Osteoblast (primary cell): ENCODE measurements around the gene EFHD2. TPM values are rescaled to one million over a fixed set of nuclear protein-coding genes. Genes with fewer than 3 reads are reported as not detected.

Source experiments
- DNase-seq: peaks from one replicate; pipeline ENCODE4 v3.0.0; 2011; ENCODE audit warnings: low spot score, mixed read lengths; ENCODE audit not compliant: insufficient read length; ENCODE audit errors: missing footprints
- H2AFZ ChIP-seq: 2 replicates; pipeline ENCODE4 v1.6.0; 2011; ENCODE audit warnings: mild to moderate bottlenecking, low read length
- H3K27ac ChIP-seq: 2 replicates; pipeline ENCODE4 v1.5.1; 2011; ENCODE audit warnings: mild to moderate bottlenecking, low read depth, low read length, moderate library complexity
- H3K27me3 ChIP-seq: 2 replicates; pipeline ENCODE4 v1.6.0; 2012; ENCODE audit warnings: mild to moderate bottlenecking, control low read depth, inconsistent platforms, low read length, moderate library complexity; ENCODE audit not compliant: insufficient read depth
- H3K36me3 ChIP-seq: 2 replicates; pipeline ENCODE4 v1.5.1; 2011; ENCODE audit warnings: mild to moderate bottlenecking, low read length, control low read depth, moderate library complexity; ENCODE audit not compliant: insufficient read depth
- H3K4me1 ChIP-seq: 2 replicates; pipeline ENCODE4 v1.5.1; 2011; ENCODE audit warnings: mild to moderate bottlenecking, low read length, control low read depth, moderate library complexity; ENCODE audit not compliant: insufficient read depth
- H3K4me2 ChIP-seq: 2 replicates; pipeline ENCODE4 v1.6.0; 2011; ENCODE audit warnings: mild to moderate bottlenecking, low read length; ENCODE audit not compliant: insufficient read depth
- H3K4me3 ChIP-seq: fragments of 200-600 bp; sonication (generic); 3 replicates; pipeline ENCODE4 v1.5.1; 2012; ENCODE audit warnings: mild to moderate bottlenecking, low read length, inconsistent platforms; ENCODE audit not compliant: insufficient read depth
- H3K79me2 ChIP-seq: 2 replicates; pipeline ENCODE4 v1.6.0; 2012; ENCODE audit warnings: mild to moderate bottlenecking, low read length, control low read depth, inconsistent platforms; ENCODE audit not compliant: insufficient read depth
- H3K9me3 ChIP-seq: 2 replicates; pipeline ENCODE4 v1.5.1; 2011; ENCODE audit warnings: low read depth, low read length, control low read depth
- H4K20me1 ChIP-seq: 2 replicates; pipeline ENCODE4 v1.6.0; 2012; ENCODE audit warnings: mild to moderate bottlenecking, low read length, control low read depth; ENCODE audit not compliant: insufficient read depth
- CTCF ChIP-seq: IDR thresholded peaks from 2 replicates; pipeline ENCODE4 v1.5.1; 2011; ENCODE audit warnings: mild to moderate bottlenecking, low read depth, low read length, moderate library complexity; ENCODE audit errors: extremely low read depth
- total RNA-seq: library from RNA; depleted of rRNA; stranded (reverse); fragments of >200 nt; gene quantifications from 2 replicates; pipeline ENCODE4 v1.2.3, GENCODE V29; 2012

Gene EFHD2
- total RNA-seq, 1 donor: 35.8 TPM

- no peak overlapping the region for H2AFZ ChIP-seq
- DNase-seq: no peak
- H3K27me3 ChIP-seq: no peaks in the 10 kb centered on the region
- H3K4me3 ChIP-seq: no peak overlapping the region
- no peaks in the 10 kb centered on the region for H3K4me1 ChIP-seq
- no peaks in the 10 kb centered on the region for H3K36me3 ChIP-seq
- H3K9me3 ChIP-seq: no peaks in the 10 kb centered on the region
- no peak overlapping the region for H3K4me2 ChIP-seq
- H3K79me2 ChIP-seq: no peaks in the 10 kb centered on the region
- H4K20me1 ChIP-seq: no peaks in the 10 kb centered on the region
- no peak overlapping the region for H3K27ac ChIP-seq
- TF ChIP-seq CTCF: no peak
Observed at GRCh38 chr1:15390667-15391066, 19.0 kb upstream of the EFHD2 start.

GRCh38 chr1:15391366-15391765 lies 18.3 kb upstream of the EFHD2 start:
- no peak for TF ChIP-seq CTCF
- H3K4me1 ChIP-seq: no peaks in the 10 kb centered on the region
- no peaks in the 10 kb centered on the region for H3K79me2 ChIP-seq
- no peaks in the 10 kb centered on the region for H3K9me3 ChIP-seq
- no peak overlapping the region for H3K27ac ChIP-seq
- no peak overlapping the region for H2AFZ ChIP-seq
- H4K20me1 ChIP-seq: no peaks in the 10 kb centered on the region
- H3K4me3 ChIP-seq: no peak overlapping the region
- no peaks in the 10 kb centered on the region for H3K36me3 ChIP-seq
- no peak for DNase-seq
- no peaks in the 10 kb centered on the region for H3K27me3 ChIP-seq
- no peak overlapping the region for H3K4me2 ChIP-seq

GRCh38 chr1:15393475-15394257 lies 16.0 kb upstream of the EFHD2 start:
- no peak for TF ChIP-seq CTCF
- H2AFZ ChIP-seq: no peak overlapping the region
- no peak overlapping the region for H3K4me2 ChIP-seq
- H3K27ac ChIP-seq: no peak overlapping the region
- H3K4me1 ChIP-seq: no peaks in the 10 kb centered on the region
- H3K9me3 ChIP-seq: no peaks in the 10 kb centered on the region
- H4K20me1 ChIP-seq: no peaks in the 10 kb centered on the region
- no peaks in the 10 kb centered on the region for H3K27me3 ChIP-seq
- no peaks in the 10 kb centered on the region for H3K79me2 ChIP-seq
- H3K4me3 ChIP-seq: no peak overlapping the region
- no peak for DNase-seq
- H3K36me3 ChIP-seq: no peaks in the 10 kb centered on the region

- Histone ChIP-seq H3K27ac (no peak overlapping the region), H3K27me3 (no peaks in the 10 kb centered on the region), H2AFZ (no peak overlapping the region), H4K20me1 (no peaks in the 10 kb centered on the region), H3K4me3 (no peak overlapping the region), H3K4me1 (no peaks in the 10 kb centered on the region), H3K36me3 (no peaks in the 10 kb centered on the region), H3K79me2 (no peaks in the 10 kb centered on the region), H3K4me2 (no peak overlapping the region), H3K9me3 (no peaks in the 10 kb centered on the region)
- no peak for DNase-seq
- TF ChIP-seq CTCF: no peak
Observed at GRCh38 chr1:15394258-15394690, 15.4 kb upstream of the EFHD2 start.
